H9 (cell line): ENCODE results near the gene OR4F15. TPM values are rescaled to one million over a fixed set of nuclear protein-coding genes. Genes with fewer than 3 reads are reported as not detected.
"Not testable (repeated sequence)": the region's sequence is repeated elsewhere in the genome, so short reads cannot be mapped to it uniquely, and the experiment has no call there.

ENCODE experiments used
- DNase-seq: peaks from one replicate; pipeline ENCODE4 v3.0.0-alpha.2; 2017
- H2AFZ ChIP-seq: one replicate; pipeline ENCODE4 v1.6.1; 2013; ENCODE audit warnings: mild to moderate bottlenecking, low read length, control low read depth, moderate library complexity
- H2AK5ac ChIP-seq: 2 replicates; pipeline ENCODE4 v1.6.1; 2013; ENCODE audit warnings: low read length, control low read depth, mixed read lengths; ENCODE audit not compliant: insufficient read length
- H2BK120ac ChIP-seq: one replicate; pipeline ENCODE4 v1.6.1; 2013; ENCODE audit warnings: low read depth, mild to moderate bottlenecking, low read length, control low read depth, inconsistent platforms; ENCODE audit not compliant: poor library complexity, severe bottlenecking
- H2BK12ac ChIP-seq: 2 replicates; pipeline ENCODE4 v1.6.1; 2013; ENCODE audit warnings: low read length, control low read depth, mixed read lengths, low read depth; ENCODE audit not compliant: insufficient read length
- H2BK15ac ChIP-seq: 2 replicates; pipeline ENCODE4 v1.6.1; 2013; ENCODE audit warnings: low read depth, low read length, control low read depth
- H2BK20ac ChIP-seq: one replicate; pipeline ENCODE4 v1.6.1; 2013; ENCODE audit warnings: low read depth, mild to moderate bottlenecking, low read length, control low read depth, inconsistent platforms; ENCODE audit not compliant: poor library complexity, severe bottlenecking
- H2BK5ac ChIP-seq: 2 replicates; pipeline ENCODE4 v1.6.1; 2013; ENCODE audit warnings: low read length, control low read depth, mixed read lengths; ENCODE audit not compliant: insufficient read length
- H3K14ac ChIP-seq: 2 replicates; pipeline ENCODE4 v1.6.1; 2013; ENCODE audit warnings: low read length, control low read depth; ENCODE audit not compliant: insufficient read depth
- H3K18ac ChIP-seq: 2 replicates; pipeline ENCODE4 v1.6.1; 2013; ENCODE audit warnings: low read depth, mild to moderate bottlenecking, mixed read lengths, low read length, control low read depth; ENCODE audit not compliant: insufficient read length
- H3K23ac ChIP-seq: 2 replicates; pipeline ENCODE4 v1.6.1; 2013; ENCODE audit warnings: low read length, control low read depth, mixed read lengths, low read depth; ENCODE audit not compliant: insufficient read length
- H3K23me2 ChIP-seq: 2 replicates; pipeline ENCODE4 v1.6.1; 2013; ENCODE audit warnings: low read depth, mild to moderate bottlenecking, mixed read lengths, low read length, control low read depth; ENCODE audit not compliant: insufficient read length, poor library complexity, severe bottlenecking
- H3K27ac ChIP-seq: 2 replicates; pipeline ENCODE4 v1.5.1; 2013; ENCODE audit warnings: low read length, control low read depth, mixed read lengths, low read depth; ENCODE audit not compliant: insufficient read length
- H3K27me3 ChIP-seq: 2 replicates; pipeline ENCODE4 v1.6.1; 2013; ENCODE audit warnings: low read length, control low read depth, inconsistent platforms; ENCODE audit not compliant: insufficient read depth
- H3K4ac ChIP-seq: 2 replicates; pipeline ENCODE4 v1.6.1; 2013; ENCODE audit warnings: low read depth, mild to moderate bottlenecking, control low read depth, inconsistent platforms, low read length, moderate library complexity
- H3K4me1 ChIP-seq: 2 replicates; pipeline ENCODE4 v1.6.1; 2013; ENCODE audit warnings: low read length, control low read depth, inconsistent platforms; ENCODE audit not compliant: insufficient read depth
- H3K4me2 ChIP-seq: 2 replicates; pipeline ENCODE4 v1.6.1; 2013; ENCODE audit warnings: low read length, control low read depth, mixed read lengths; ENCODE audit not compliant: insufficient read length, insufficient read depth
- H3K56ac ChIP-seq: 2 replicates; pipeline ENCODE4 v1.6.1; 2013; ENCODE audit warnings: low read depth, mild to moderate bottlenecking, mixed read lengths, low read length, control low read depth; ENCODE audit not compliant: insufficient read length
- H3K79me1 ChIP-seq: 2 replicates; pipeline ENCODE4 v1.6.1; 2013; ENCODE audit warnings: low read depth, mild to moderate bottlenecking, moderate library complexity, low read length, control low read depth, inconsistent platforms; ENCODE audit not compliant: insufficient read depth, poor library complexity, severe bottlenecking
- H3K79me2 ChIP-seq: 2 replicates; pipeline ENCODE4 v1.6.1; 2013; ENCODE audit warnings: low read length, control low read depth, inconsistent platforms; ENCODE audit not compliant: insufficient read depth
- H3K9ac ChIP-seq: 2 replicates; pipeline ENCODE4 v1.6.1; 2013; ENCODE audit warnings: low read length, control low read depth, mixed read lengths; ENCODE audit not compliant: insufficient read length; ENCODE audit errors: extremely low read depth
- H3K9me3 ChIP-seq: one replicate; pipeline ENCODE4 v1.6.1; 2013; ENCODE audit warnings: low read depth, low read length, inconsistent platforms; ENCODE audit not compliant: control insufficient read depth
- H3T11ph ChIP-seq: one replicate; pipeline ENCODE4 v1.6.1; 2013; ENCODE audit warnings: mild to moderate bottlenecking, low read length, control low read depth, inconsistent platforms
- H4K20me1 ChIP-seq: one replicate; pipeline ENCODE4 v1.6.1; 2013; ENCODE audit not compliant: control insufficient read depth, insufficient read length, insufficient read depth
- H4K5ac ChIP-seq: 2 replicates; pipeline ENCODE4 v1.6.1; 2013; ENCODE audit warnings: low read depth, mild to moderate bottlenecking, mixed read lengths, low read length, control low read depth; ENCODE audit not compliant: insufficient read length
- H4K8ac ChIP-seq: replicated peaks from 2 replicates; pipeline ENCODE4 v1.6.1; 2013; ENCODE audit warnings: low read length, control low read depth, mixed read lengths, low read depth; ENCODE audit not compliant: insufficient read length
- H4K91ac ChIP-seq: 2 replicates; pipeline ENCODE4 v1.6.1; 2013; ENCODE audit warnings: low read depth, mild to moderate bottlenecking, moderate library complexity, mixed read lengths, low read length, control low read depth; ENCODE audit not compliant: insufficient read length
- H3K27ac Mint-ChIP-seq, 3 experiments: 2 replicates in 2 of 3; 3 replicates in 1 of 3; pipeline ENCODE4 v1.8.0; 2020 to 2021; ENCODE audit warnings: mixed read lengths in 3 of 3, mild to moderate bottlenecking in 1 of 3, moderate library complexity in 1 of 3
- H3K27me3 Mint-ChIP-seq: 2 replicates; pipeline ENCODE4 v1.8.0; 2021; ENCODE audit warnings: low read depth, mild to moderate bottlenecking, moderate library complexity, mixed read lengths
- H3K36me3 Mint-ChIP-seq, 3 experiments: 2 replicates in 2 of 3; 3 replicates in 1 of 3; pipeline ENCODE4 v1.8.0; 2020 to 2021; ENCODE audit warnings: low read depth in 3 of 3, mixed read lengths in 3 of 3; ENCODE audit not compliant: insufficient read depth in 1 of 3
- H3K4me1 Mint-ChIP-seq, 2 experiments: 2 replicates each; pipeline ENCODE4 v1.8.0; 2020; ENCODE audit warnings: mixed read lengths in 2 of 2
- H3K4me3 Mint-ChIP-seq, 2 experiments: 2 replicates in 1 of 2; 3 replicates in 1 of 2; pipeline ENCODE4 v1.8.0; 2020 to 2021; ENCODE audit warnings: mild to moderate bottlenecking in 2 of 2, mixed read lengths in 2 of 2, moderate library complexity in 1 of 2
- H3K9me3 Mint-ChIP-seq, 2 experiments: 2 replicates in 1 of 2; 3 replicates in 1 of 2; pipeline ENCODE4 v1.8.0; 2020; ENCODE audit warnings: mild to moderate bottlenecking in 2 of 2, mixed read lengths in 2 of 2, moderate library complexity in 1 of 2
- CTCF ChIP-seq: fragments of 200-600 bp; sonication (generic); conservative IDR thresholded peaks from 3 replicates; pipeline ENCODE4 v1.8.0; 2021; ENCODE audit warnings: antibody characterized with exemption, mild to moderate bottlenecking
- WGBS: extraction: QIAGEN DNeasy Blood & Tissue Kit; methylation state at CpG from one replicate; pipeline ENCODE4 v1.1.7; 2013; ENCODE audit warnings: missing lambda C conversion rate, low lambda C conversion rate, mixed read lengths; ENCODE audit not compliant: insufficient read length; ENCODE audit errors: extremely low coverage; 5-methylcytosine and 5-hydroxymethylcytosine counted together
- long read RNA-seq: library from polyadenylated mRNA; unstranded; transcript quantifications from one replicate; pipeline ENCODE4 v2.0.0, GENCODE V29; 2020
- total RNA-seq: library from RNA; stranded (reverse); gene quantifications from 2 replicates; pipeline ENCODE4 v1.2.1, GENCODE V29; 2021

The OR4F15 gene
- total RNA-seq: not detected in 2 replicates
- long read RNA-seq: 0 reads

- Histone ChIP-seq H2BK20ac (no peak within 1 kb of the TSS), H3K18ac (no peak within 1 kb of the TSS), H3K79me1 (no peaks in the 10 kb centered on the region), H3K79me2 (no peaks in the 10 kb centered on the region), H3K23me2 (no peaks in the 10 kb centered on the region), H3T11ph (no peak within 1 kb of the TSS), H4K91ac (no peak within 1 kb of the TSS), H4K20me1 (no peaks in the 10 kb centered on the region), H3K9me3 (no peaks in the 10 kb centered on the region), H3K4me2 (no peak within 1 kb of the TSS), H3K27ac (no peak within 1 kb of the TSS), H2BK120ac (no peak within 1 kb of the TSS), H3K27me3 (no peaks in the 10 kb centered on the region), H2BK5ac (no peak within 1 kb of the TSS), H2AFZ (no peak within 1 kb of the TSS), H2BK15ac (no peak within 1 kb of the TSS), H3K9ac (no peak within 1 kb of the TSS), H4K8ac (no peak within 1 kb of the TSS), H3K4me1 (no peaks in the 10 kb centered on the region; the same call in 1 of the 2 replicates), H3K14ac (no peak within 1 kb of the TSS), H4K5ac (no peak within 1 kb of the TSS), H3K23ac (no peak within 1 kb of the TSS), H2AK5ac (no peak within 1 kb of the TSS), H3K4ac (no peak within 1 kb of the TSS), H2BK12ac (no peak within 1 kb of the TSS), H3K56ac (no peak within 1 kb of the TSS)
- no peak within 1 kb of the TSS for H3K27ac Mint-ChIP-seq
- no peaks in the 10 kb centered on the region; a peak in 1 of 5 replicates for H3K9me3 Mint-ChIP-seq
- no peak for DNase-seq
- no peak for TF ChIP-seq CTCF
- no peak within 1 kb of the TSS for H3K4me3 Mint-ChIP-seq
- H3K36me3 Mint-ChIP-seq: no peaks in the 10 kb centered on the region
- H3K27me3 Mint-ChIP-seq: peaks cover 18% of the 10 kb centered on the region
- H3K4me1 Mint-ChIP-seq: no peaks in the 10 kb centered on the region; a peak in 1 of 4 replicates
Measured at GRCh38 chr15:101811902-101812301, at the start of gene OR4F15. OR4F15 (plus strand) TSS chr15:101812202; CDS start chr15:101818187, 5,985 bp downstream.

- not testable (repeated sequence) for H2BK15ac ChIP-seq, H3K18ac ChIP-seq, H3K79me1 ChIP-seq, H4K5ac ChIP-seq, H4K91ac ChIP-seq, H3K4me2 ChIP-seq, H4K8ac ChIP-seq, H2BK120ac ChIP-seq, H3K23ac ChIP-seq, H2BK20ac ChIP-seq, H3K56ac ChIP-seq, H3K79me2 ChIP-seq, H3K23me2 ChIP-seq, H3K4ac ChIP-seq, H3K4me3 Mint-ChIP-seq, H3K27me3 ChIP-seq, H2BK5ac ChIP-seq, H2AK5ac ChIP-seq, H3K14ac ChIP-seq, H3T11ph ChIP-seq, DNase-seq, H4K20me1 ChIP-seq, H2BK12ac ChIP-seq, H3K9me3 Mint-ChIP-seq, H3K27me3 Mint-ChIP-seq, H3K4me1 Mint-ChIP-seq, H3K9me3 ChIP-seq, H3K4me1 ChIP-seq, H3K27ac ChIP-seq, H3K36me3 Mint-ChIP-seq, H2AFZ ChIP-seq, H3K9ac ChIP-seq
- no CpG with 5 or more reads among the region's 23 CpGs for WGBS
- peak overlapping the region in 1 of 3 experiments; percentile 88; a peak in 1 of 7 replicates for H3K27ac Mint-ChIP-seq
Measured at GRCh38 chr15:101764669-101765339, 47.2 kb upstream of the OR4F15 start.
